Measurements from ENCODE around the gene MAPK13. TPM values are rescaled to one million over a fixed set of nuclear protein-coding genes. Genes with fewer than 3 reads are reported as not detected.
A peak's percentile ranks its signal among the peaks of the same experiment; 100 is the strongest.

Gene MAPK13
- total and polyA plus RNA-seq, 2 donors (not counting 1 experiment from before 2014, with no cell fraction given), result 20.6 to 34.8 TPM

- intact Hi-C loops (cut with micrococcal nuclease), result loop anchor here (10.0 kb wide), 2 partner anchors 185 to 515 kb away; no protein-coding TSS in a partner anchor
- H3K4me2 ChIP-seq (replicated peaks; ENCODE audit: low read depth, low read length, poor library complexity, severe bottlenecking), result no peak overlapping the region
- no peak for ATAC-seq (ENCODE audit: low read depth)
- peaks cover 23% of the 10 kb centered on the region for H3K79me2 ChIP-seq (ENCODE audit: control insufficient read depth, insufficient read depth, low read length)
- Mint-ChIP-seq H3K4me1 (peaks cover 39% of the 10 kb centered on the region), H3K27me3 (no peaks in the 10 kb centered on the region), H3K9me3 (ENCODE audit: insufficient read depth) (no peaks in the 10 kb centered on the region), H3K27ac (peak overlapping the region; percentile 8), H3K4me3 (no peak overlapping the region)
- no peaks in the 10 kb centered on the region for H3K27me3 ChIP-seq (replicated peaks in 1 of 4; ENCODE audit: control extremely low read depth in 1 of 4, control insufficient read depth in 3 of 4, insufficient read depth in 4 of 4, low read length in 3 of 4)
- H2AFZ ChIP-seq (ENCODE audit: insufficient read depth, low read depth, low read length, poor library complexity, severe bottlenecking), result no peak overlapping the region
- DNase-seq, result peak; percentile 4
- no peak overlapping the region for H3K9ac ChIP-seq (ENCODE audit: low read length)
- ChIA-PET POLR2A (no interaction called here), CTCF (interaction anchor here (1.6 to 6.7 kb wide), 3 partner anchors 12 to 73 kb away, joined by 6 to 61 read pairs (median 7); partner anchors contain the start of gene MAPK14)
- 30% methylated on average over 2 of the region's 6 CpGs for WGBS (ENCODE audit: insufficient coverage)
- H4K20me1 ChIP-seq (ENCODE audit: control insufficient read depth, insufficient read depth, low read length, poor library complexity, severe bottlenecking), result no peaks in the 10 kb centered on the region
- H3K4me1 ChIP-seq (ENCODE audit: control insufficient read depth in 2 of 2, insufficient read depth in 2 of 2, low read length in 2 of 2), result peaks cover 26 to 29% of the 10 kb centered on the region in 2 donors
- H3K27ac ChIP-seq (ENCODE audit: low read length in 2 of 2), result peak overlapping the region; percentile 22 to 48
- no peak overlapping the region for H3K4me3 ChIP-seq (ENCODE audit: control extremely low read depth in 1 of 5, extremely low read depth in 1 of 5, insufficient read depth in 1 of 5, low read depth in 2 of 5, low read length in 4 of 5)
- TF ChIP-seq, protein P1, sequence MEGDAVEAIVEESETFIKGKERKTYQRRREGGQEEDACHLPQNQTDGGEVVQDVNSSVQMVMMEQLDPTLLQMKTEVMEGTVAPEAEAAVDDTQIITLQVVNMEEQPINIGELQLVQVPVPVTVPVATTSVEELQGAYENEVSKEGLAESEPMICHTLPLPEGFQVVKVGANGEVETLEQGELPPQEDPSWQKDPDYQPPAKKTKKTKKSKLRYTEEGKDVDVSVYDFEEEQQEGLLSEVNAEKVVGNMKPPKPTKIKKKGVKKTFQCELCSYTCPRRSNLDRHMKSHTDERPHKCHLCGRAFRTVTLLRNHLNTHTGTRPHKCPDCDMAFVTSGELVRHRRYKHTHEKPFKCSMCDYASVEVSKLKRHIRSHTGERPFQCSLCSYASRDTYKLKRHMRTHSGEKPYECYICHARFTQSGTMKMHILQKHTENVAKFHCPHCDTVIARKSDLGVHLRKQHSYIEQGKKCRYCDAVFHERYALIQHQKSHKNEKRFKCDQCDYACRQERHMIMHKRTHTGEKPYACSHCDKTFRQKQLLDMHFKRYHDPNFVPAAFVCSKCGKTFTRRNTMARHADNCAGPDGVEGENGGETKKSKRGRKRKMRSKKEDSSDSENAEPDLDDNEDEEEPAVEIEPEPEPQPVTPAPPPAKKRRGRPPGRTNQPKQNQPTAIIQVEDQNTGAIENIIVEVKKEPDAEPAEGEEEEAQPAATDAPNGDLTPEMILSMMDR (IDR thresholded peaks at IDR 0.05), result no peak
- TF ChIP-seq EZH2 (IDR thresholded peaks at IDR 0.05; ENCODE audit: borderline replicate concordance, insufficient read depth, low read depth, low read length, poor library complexity, severe bottlenecking), result no peak
- H3K36me3 ChIP-seq (replicated peaks in 1 of 2; ENCODE audit: control extremely low read depth in 1 of 2, control insufficient read depth in 1 of 2, extremely low read depth in 1 of 2, insufficient read depth in 2 of 2, low read length in 1 of 2), result peaks cover 0 to 20% of the 10 kb centered on the region in 2 experiments
- no peaks in the 10 kb centered on the region for H3K9me3 ChIP-seq (ENCODE audit: control extremely low read depth in 1 of 3, control insufficient read depth in 2 of 3, insufficient read depth in 1 of 3, low read length in 2 of 3)
Observed at GRCh38 chr6:36099869-36100483, 30.3 kb upstream of the MAPK13 start.

DNA sequence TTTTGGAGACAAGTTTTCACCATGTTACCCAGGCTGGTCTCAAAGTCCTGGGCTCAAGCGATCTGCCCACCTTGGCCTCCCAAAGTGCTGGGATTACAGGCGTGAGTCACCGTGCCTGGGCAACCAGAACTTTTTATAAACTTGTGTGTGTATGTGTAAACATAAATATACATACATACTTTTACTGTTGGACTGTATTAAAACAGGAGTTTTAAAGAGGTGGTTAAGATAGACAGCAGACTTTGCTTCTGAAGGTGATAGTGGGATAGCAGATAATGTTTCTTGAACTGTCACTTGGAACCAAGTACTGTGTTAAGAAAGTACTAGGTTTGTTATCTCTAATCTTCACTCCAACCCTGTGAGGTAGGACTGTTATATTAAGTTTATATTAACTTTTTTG, 28.6 kb upstream of the MAPK13 start:
- Histone ChIP-seq H3K36me3 (replicated peaks in 1 of 2; ENCODE audit: control extremely low read depth in 1 of 2, control insufficient read depth in 1 of 2, extremely low read depth in 1 of 2, insufficient read depth in 2 of 2, low read length in 1 of 2) (peaks cover 0 to 27% of the 10 kb centered on the region in 2 experiments), H4K20me1 (ENCODE audit: control insufficient read depth, insufficient read depth, low read length, poor library complexity, severe bottlenecking) (no peaks in the 10 kb centered on the region), H3K4me3 (ENCODE audit: control extremely low read depth in 1 of 5, extremely low read depth in 1 of 5, insufficient read depth in 1 of 5, low read depth in 2 of 5, low read length in 4 of 5) (no peak overlapping the region), H3K9me3 (ENCODE audit: control extremely low read depth in 1 of 3, control insufficient read depth in 2 of 3, insufficient read depth in 1 of 3, low read length in 2 of 3) (no peaks in the 10 kb centered on the region), H3K9ac (ENCODE audit: low read length) (no peak overlapping the region), H3K4me2 (replicated peaks; ENCODE audit: low read depth, low read length, poor library complexity, severe bottlenecking) (no peak overlapping the region), H2AFZ (ENCODE audit: insufficient read depth, low read depth, low read length, poor library complexity, severe bottlenecking) (no peak overlapping the region), H3K27ac (ENCODE audit: low read length in 2 of 2) (no peak overlapping the region), H3K4me1 (ENCODE audit: control insufficient read depth in 2 of 2, insufficient read depth in 2 of 2, low read length in 2 of 2) (peaks cover 20 to 24% of the 10 kb centered on the region in 2 donors), H3K27me3 (replicated peaks in 1 of 4; ENCODE audit: control extremely low read depth in 1 of 4, control insufficient read depth in 3 of 4, insufficient read depth in 4 of 4, low read length in 3 of 4) (no peaks in the 10 kb centered on the region), H3K79me2 (ENCODE audit: control insufficient read depth, insufficient read depth, low read length) (peaks cover 31% of the 10 kb centered on the region)
- DNase-seq (no peak), ATAC-seq (ENCODE audit: low read depth) (no peak)
- Mint-ChIP-seq H3K4me1 (peaks cover 33% of the 10 kb centered on the region), H3K4me3 (no peak overlapping the region), H3K27me3 (no peaks in the 10 kb centered on the region), H3K9me3 (ENCODE audit: insufficient read depth) (no peaks in the 10 kb centered on the region), H3K27ac (no peak overlapping the region)
- TF ChIP-seq EZH2 (IDR thresholded peaks at IDR 0.05; ENCODE audit: borderline replicate concordance, insufficient read depth, low read depth, low read length, poor library complexity, severe bottlenecking), result no peak
- TF ChIP-seq, protein P1 (IDR thresholded peaks at IDR 0.05), result no peak
- 100% methylated on average over 1 of the region's 3 CpGs for WGBS (ENCODE audit: insufficient coverage)
- ChIA-PET POLR2A (no interaction called here), CTCF (no interaction called here)
- intact Hi-C loops (cut with micrococcal nuclease), result no loop called here
